Measurements from ENCODE around the gene FABP2. TPM values are rescaled to one million over a fixed set of nuclear protein-coding genes. Genes with fewer than 3 reads are reported as not detected.

The FABP2 gene
- total RNA-seq, 1 donor from 2014 or later, result not detected

GRCh38 chr4:119271361-119272085 lies 50.4 kb downstream of the FABP2 start:
- Histone ChIP-seq H4K20me1 (ENCODE audit: low read depth) (no peaks in the 10 kb centered on the region), H3F3A (ENCODE audit: low read depth) (no peaks in the 10 kb centered on the region), H3K79me2 (ENCODE audit: low read depth) (no peaks in the 10 kb centered on the region), H3K4me2 (no peak overlapping the region), H3K9me3 (ENCODE audit: low read depth) (no peaks in the 10 kb centered on the region), H3K4me3 (no peak overlapping the region), H3K9ac (no peak overlapping the region), H2AFZ (replicated peaks) (no peak overlapping the region), H3K27ac (no peak overlapping the region), H3K36me3 (no peaks in the 10 kb centered on the region), H3K4me1 (no peaks in the 10 kb centered on the region), H3K27me3 (no peaks in the 10 kb centered on the region)
- no peak overlapping the region for H3K27ac Mint-ChIP-seq
- TF ChIP-seq EZH2phosphoT487 (IDR thresholded peaks at IDR 0.05) (no peak), EZH2 (IDR thresholded peaks at IDR 0.05) (no peak), CTCF (IDR thresholded peaks at IDR 0.05) (no peak)
- no peaks in the 10 kb centered on the region for H3K27me3 Mint-ChIP-seq (ENCODE audit: insufficient read depth, low read depth)
- no peak overlapping the region for H3K4me3 Mint-ChIP-seq
- H3K9me3 Mint-ChIP-seq, result no peaks in the 10 kb centered on the region
- H3K36me3 Mint-ChIP-seq, result peaks cover 2% of the 10 kb centered on the region
- H3K4me1 Mint-ChIP-seq, result no peaks in the 10 kb centered on the region
- DNase-seq (ENCODE audit: low spot score), result no peak

DNA sequence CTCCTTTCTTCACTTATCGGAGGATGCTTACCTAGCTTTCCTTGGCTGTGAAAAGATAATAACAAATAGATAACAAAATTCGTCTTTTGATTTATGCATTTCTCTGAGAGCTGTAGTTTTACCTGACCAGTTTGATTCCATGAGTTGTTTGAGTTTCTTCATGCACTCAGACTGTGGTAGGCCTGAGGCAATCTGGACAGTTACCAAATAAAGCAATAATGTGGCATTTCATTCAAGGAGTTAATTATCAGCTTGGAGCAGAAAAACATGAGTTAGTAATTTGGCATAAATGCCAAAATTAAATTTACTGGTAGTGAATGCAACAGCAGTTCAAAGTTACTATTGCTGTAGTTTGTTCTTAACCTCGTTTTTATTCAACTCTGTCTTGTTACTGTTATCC lies 53.5 kb downstream of the FABP2 start:
- Histone ChIP-seq H3F3A (ENCODE audit: low read depth) (no peaks in the 10 kb centered on the region), H3K4me3 (no peak overlapping the region), H3K79me2 (ENCODE audit: low read depth) (no peaks in the 10 kb centered on the region), H3K4me1 (no peaks in the 10 kb centered on the region), H3K4me2 (no peak overlapping the region), H3K36me3 (no peaks in the 10 kb centered on the region), H4K20me1 (ENCODE audit: low read depth) (no peaks in the 10 kb centered on the region), H3K9me3 (ENCODE audit: low read depth) (no peaks in the 10 kb centered on the region), H3K27me3 (no peaks in the 10 kb centered on the region), H3K27ac (no peak overlapping the region), H3K9ac (no peak overlapping the region), H2AFZ (replicated peaks) (no peak overlapping the region)
- no peaks in the 10 kb centered on the region for H3K4me1 Mint-ChIP-seq
- DNase-seq (ENCODE audit: low spot score), result no peak
- no peaks in the 10 kb centered on the region for H3K9me3 Mint-ChIP-seq
- peaks cover 2% of the 10 kb centered on the region for H3K36me3 Mint-ChIP-seq
- H3K4me3 Mint-ChIP-seq, result no peak overlapping the region
- H3K27ac Mint-ChIP-seq, result no peak overlapping the region
- no peak for TF ChIP-seq EZH2phosphoT487 (IDR thresholded peaks at IDR 0.05)
- TF ChIP-seq CTCF (IDR thresholded peaks at IDR 0.05), result no peak
- TF ChIP-seq EZH2 (IDR thresholded peaks at IDR 0.05), result no peak
- H3K27me3 Mint-ChIP-seq (ENCODE audit: insufficient read depth, low read depth), result no peaks in the 10 kb centered on the region

Small RNAs within 50 kb of the gene (small RNA-seq; reads per million reads assigned to genes)
- not detected for gene RNU4-33P

Other genes starting within 250 kb of the FABP2 start
- not detected in 2 replicates for gene MYOZ2, start 186.3 kb downstream of the FABP2 start, total RNA-seq (ENCODE audit: low replicate concordance)
- gene USP53, start 109.4 kb downstream of the FABP2 start, total RNA-seq (ENCODE audit: low replicate concordance), result 14.6 and 38.7 TPM in 2 replicates

Data from neural progenitor cell (in vitro differentiated cells).